Prostate gland (tissue), 2 donors: Measurements from ENCODE around the gene PRKCD.

Source experiments
- POLR2A ChIP-seq: fragments of 450-650 bp; IDR thresholded peaks from one replicate; pipeline ENCODE4 v1.6.1; 2016; ENCODE audit warnings: antibody characterized with exemption, mild to moderate bottlenecking
- POLR2AphosphoS5 ChIP-seq: sonication (generic); formaldehyde crosslinking; IDR thresholded peaks from one replicate; pipeline ENCODE4 v1.6.1; 2017; ENCODE audit warnings: antibody characterized with exemption
- TF ChIP-seq, protein P1 (sequence below), 4 experiments: fragments of 200-600 bp in 2 of 4; fragments of 450-650 bp in 2 of 4; sonication (generic) in 2 of 4; IDR thresholded peaks; 1 replicate in 3 of 4; 2 replicates in 1 of 4; pipeline ENCODE4 v1.5.1; 2016 to 2019; ENCODE audit warnings: antibody characterized with exemption in 4 of 4, mild to moderate bottlenecking in 2 of 4, moderate library complexity in 2 of 4

DNA sequence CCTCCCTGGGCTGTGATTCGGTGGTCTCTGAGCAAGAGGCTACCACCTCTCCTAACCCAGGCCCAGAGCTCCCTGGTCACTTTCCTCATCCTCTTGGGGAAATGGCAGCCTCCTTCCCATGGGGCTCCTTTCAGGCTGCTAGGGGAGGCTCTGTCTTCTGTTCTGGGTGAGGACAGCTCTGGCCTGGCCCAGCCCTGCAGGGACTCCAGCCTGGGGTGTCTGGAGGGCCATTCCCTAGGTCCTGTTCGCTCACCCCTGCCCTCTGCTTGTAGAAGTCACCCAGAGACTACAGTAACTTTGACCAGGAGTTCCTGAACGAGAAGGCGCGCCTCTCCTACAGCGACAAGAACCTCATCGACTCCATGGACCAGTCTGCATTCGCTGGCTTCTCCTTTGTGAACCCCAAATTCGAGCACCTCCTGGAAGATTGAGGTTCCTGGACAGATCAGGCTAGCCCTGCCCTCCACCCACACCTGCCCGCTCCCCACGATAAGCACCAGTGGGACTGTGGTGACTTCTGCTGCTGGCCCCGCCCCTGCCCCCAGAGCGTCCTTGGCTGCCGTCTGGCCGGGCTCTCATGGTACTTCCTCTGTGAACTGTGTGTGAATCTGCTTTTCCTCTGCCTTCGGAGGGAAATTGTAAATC is 30.9 kb downstream of the PRKCD start:
- TF ChIP-seq, protein P1, sequence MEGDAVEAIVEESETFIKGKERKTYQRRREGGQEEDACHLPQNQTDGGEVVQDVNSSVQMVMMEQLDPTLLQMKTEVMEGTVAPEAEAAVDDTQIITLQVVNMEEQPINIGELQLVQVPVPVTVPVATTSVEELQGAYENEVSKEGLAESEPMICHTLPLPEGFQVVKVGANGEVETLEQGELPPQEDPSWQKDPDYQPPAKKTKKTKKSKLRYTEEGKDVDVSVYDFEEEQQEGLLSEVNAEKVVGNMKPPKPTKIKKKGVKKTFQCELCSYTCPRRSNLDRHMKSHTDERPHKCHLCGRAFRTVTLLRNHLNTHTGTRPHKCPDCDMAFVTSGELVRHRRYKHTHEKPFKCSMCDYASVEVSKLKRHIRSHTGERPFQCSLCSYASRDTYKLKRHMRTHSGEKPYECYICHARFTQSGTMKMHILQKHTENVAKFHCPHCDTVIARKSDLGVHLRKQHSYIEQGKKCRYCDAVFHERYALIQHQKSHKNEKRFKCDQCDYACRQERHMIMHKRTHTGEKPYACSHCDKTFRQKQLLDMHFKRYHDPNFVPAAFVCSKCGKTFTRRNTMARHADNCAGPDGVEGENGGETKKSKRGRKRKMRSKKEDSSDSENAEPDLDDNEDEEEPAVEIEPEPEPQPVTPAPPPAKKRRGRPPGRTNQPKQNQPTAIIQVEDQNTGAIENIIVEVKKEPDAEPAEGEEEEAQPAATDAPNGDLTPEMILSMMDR (IDR thresholded peaks at IDR 0.05) = no peak
- TF ChIP-seq POLR2A (no peak), POLR2AphosphoS5 (no peak)
